WI38 (cell line): ENCODE measurements around the gene FOXB2.

Source experiments
- H3K4me3 ChIP-seq: 2 replicates; pipeline ENCODE4 v1.5.1; 2011; ENCODE audit warnings: low read depth, mild to moderate bottlenecking, control low read depth, low read length
- TF ChIP-seq, protein P1 (sequence below): IDR thresholded peaks from 2 replicates; pipeline ENCODE4 v1.5.1; 2012; ENCODE audit warnings: low read depth, mild to moderate bottlenecking, control low read depth, low read length

Gene FOXB2

DNA sequence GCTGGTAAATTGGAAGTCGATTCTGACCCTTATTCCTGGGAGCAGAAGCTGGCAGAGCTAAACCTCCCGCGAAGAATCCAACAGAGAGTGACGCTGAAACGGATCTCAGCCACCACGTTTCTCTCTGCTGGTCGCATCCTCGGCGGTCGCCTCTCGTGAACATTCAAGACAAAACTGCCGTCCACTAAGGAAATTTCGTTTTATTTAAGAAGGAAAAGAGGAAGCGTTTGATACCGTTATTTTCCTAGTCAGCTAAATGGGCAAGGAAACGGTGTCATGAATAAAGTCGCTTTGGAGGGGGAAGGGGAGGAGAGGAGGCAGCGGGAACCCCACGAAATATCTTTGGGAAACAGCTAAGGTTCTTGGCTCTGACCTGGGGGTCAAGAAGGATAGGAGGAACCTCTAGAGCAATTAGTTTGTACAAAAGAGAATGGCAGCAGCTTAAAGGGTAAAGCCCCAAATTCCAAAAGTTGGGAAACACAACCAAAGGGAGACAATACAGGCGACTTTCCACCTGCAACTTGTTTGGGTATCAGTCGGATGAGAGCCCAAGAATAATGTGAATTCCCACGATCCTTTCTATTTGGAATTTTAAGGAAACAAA lies 1.9 kb downstream of the FOXB2 start:
- no peak overlapping the region for H3K4me3 ChIP-seq
- TF ChIP-seq, protein P1, sequence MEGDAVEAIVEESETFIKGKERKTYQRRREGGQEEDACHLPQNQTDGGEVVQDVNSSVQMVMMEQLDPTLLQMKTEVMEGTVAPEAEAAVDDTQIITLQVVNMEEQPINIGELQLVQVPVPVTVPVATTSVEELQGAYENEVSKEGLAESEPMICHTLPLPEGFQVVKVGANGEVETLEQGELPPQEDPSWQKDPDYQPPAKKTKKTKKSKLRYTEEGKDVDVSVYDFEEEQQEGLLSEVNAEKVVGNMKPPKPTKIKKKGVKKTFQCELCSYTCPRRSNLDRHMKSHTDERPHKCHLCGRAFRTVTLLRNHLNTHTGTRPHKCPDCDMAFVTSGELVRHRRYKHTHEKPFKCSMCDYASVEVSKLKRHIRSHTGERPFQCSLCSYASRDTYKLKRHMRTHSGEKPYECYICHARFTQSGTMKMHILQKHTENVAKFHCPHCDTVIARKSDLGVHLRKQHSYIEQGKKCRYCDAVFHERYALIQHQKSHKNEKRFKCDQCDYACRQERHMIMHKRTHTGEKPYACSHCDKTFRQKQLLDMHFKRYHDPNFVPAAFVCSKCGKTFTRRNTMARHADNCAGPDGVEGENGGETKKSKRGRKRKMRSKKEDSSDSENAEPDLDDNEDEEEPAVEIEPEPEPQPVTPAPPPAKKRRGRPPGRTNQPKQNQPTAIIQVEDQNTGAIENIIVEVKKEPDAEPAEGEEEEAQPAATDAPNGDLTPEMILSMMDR: no peak

DNA sequence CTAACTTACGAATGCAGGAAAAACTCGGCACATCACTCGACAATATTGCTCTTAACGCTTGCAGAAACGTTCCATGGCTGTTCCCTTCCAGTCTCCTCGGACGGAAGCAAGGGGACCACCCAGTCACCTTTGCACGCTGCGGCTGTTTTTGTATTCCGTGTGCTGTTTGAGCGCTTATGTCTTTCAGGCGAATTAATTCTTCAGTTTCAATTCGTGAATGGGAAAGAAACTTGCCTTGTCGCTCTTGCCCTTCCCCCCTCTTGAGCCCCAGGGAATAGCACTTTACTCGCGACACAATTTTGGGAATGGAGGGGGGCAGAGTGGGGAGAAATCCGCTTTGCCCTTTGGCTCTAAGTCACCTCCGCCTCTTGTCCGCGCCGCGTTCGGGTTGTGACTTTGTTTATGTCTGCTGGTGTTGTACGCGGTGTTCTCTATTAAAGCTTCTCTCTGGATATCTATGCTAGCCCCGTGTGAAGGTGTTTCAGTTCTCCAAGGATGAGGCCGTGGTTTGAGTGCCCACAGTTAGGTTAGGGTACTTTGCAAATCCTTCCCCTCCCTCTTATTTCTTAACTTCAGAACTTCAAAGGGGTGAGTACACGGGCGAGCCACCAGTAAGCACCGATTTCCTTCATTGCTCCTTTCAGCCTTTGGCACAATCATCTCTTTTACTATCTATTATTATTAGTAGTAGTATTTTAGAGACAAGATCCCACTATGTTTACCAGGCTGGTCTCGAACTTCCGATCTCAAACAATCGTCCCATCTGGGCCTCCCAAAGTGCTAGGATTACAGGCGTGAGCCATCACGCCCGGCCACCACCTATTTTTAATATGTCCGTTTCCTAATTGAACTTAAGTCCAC lies 2.7 kb downstream of the FOXB2 start:
- TF ChIP-seq, protein P1: no peak
- no peak overlapping the region for H3K4me3 ChIP-seq

DNA sequence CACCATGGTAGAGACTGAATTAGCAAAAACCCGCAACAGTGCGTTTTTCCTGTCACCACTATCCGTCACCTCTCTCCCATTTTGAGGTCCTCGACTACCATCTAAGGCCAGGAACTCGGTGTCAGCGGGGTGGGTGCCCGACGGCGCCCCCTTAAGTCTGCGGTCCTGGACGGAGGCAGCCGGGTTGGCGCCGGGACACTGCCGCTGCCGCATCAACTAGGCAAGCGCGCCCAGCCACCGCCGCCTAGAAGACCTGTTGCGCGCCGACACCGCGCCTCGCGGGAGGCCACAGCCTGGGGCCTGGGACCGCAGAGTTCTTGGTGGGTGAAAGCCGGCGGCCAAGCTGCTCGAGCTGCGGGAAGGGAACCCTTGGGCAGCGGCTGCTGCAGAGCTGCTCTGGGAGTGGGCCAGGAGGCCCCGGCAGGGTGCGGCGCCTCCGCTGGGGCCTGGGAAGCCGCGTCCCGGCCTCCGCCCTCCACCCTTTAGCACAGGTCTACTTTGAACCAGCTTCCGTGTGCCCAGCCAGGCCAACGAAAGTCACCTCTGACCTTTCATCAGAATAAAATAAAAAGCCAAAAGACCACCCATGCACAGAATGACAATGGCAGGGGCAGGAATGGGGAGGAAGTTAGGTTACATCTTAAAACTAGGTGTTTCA lies 3.5 kb downstream of the FOXB2 start:
- TF ChIP-seq, protein P1: no peak
- no peak overlapping the region for H3K4me3 ChIP-seq

DNA sequence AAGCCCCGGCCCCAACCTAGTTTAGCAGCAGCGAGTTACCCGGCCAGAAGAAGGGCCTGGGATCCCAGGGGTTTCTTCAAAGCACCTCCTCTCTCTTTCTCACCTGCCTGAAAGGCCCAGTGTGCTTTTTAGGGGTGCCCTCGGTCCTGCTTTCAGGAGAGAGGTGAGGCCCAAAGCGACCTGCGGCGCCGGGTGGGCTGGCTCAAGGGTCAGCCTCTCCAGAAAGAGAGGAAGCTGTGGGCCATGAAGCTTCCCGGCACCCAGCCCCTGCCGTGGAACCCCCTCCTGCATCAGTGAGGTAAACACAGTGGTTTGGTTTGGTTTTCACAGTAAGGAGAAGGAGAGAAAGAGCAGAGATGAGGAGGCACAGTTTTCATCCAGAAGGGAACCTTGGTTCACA lies 4.3 kb downstream of the FOXB2 start:
- TF ChIP-seq, protein P1: no peak

DNA sequence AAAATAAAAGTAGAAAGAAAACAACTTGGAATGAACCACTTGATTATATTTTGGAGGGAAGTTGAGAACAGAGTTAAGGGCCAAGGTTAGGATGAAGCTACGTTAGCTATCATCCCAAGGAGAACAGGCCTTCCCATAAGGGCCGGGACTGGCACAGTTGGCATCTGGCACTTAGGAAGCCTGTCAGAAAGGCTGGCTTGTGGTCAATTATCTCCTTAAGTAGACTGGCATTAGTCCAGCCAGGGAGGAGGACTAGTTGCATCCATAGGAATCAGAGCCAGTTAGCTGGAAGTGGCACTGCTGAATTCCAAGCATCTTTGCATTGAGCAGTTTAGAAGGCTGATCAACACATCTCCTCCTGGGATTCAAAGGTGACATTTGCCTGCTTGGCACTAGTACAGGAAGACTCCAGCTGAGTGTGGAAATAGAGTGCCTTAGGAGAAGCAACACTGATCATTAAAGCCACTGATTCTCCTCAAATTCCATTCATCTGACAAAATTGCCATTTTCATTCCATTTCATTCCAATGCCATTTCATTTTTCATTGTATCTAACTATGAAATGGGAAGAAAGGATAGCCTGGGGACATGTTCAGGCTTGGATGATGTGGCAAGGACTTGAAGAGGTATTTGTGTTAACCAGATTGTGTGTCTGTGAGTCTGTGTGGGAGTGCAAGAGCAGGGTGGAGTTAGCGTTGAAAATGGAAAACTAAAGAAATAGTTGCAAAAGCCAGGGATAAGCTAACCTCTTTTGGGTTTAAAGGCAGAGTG lies 5.5 kb downstream of the FOXB2 start:
- H3K4me3 ChIP-seq: no peak overlapping the region
- TF ChIP-seq, protein P1: no peak

More for the DNA sequence above, 4.3 kb downstream of the FOXB2 start:
- H3K4me3 ChIP-seq: no peak overlapping the region

DNA sequence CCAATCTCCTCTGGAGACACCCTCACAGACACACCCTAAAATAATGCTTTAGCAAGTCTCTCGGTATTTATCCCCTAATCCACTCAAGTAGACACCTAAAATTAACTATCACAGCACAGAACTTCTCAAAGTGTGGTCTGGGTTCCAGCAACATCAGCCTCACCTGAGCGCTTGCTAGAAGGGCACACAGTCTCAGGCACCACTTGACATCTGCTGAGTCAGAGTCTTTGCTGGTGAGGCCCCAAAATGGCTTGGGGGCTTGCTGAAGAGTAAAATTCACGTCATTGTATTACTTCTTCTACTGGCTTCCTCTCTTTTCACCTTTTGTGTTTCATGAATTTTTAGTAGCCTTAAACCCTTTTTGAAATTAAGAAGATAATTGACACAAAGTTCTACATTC lies 9.0 kb downstream of the FOXB2 start:
- TF ChIP-seq, protein P1: no peak
- H3K4me3 ChIP-seq: no peak overlapping the region
